Liver (tissue), 9 donors: ENCODE measurements around the gene BTBD8. TPM values are rescaled to one million over a fixed set of nuclear protein-coding genes. Genes with fewer than 3 reads are reported as not detected.

ENCODE experiments used
- DNase-seq: peaks from one replicate; pipeline ENCODE4 v3.0.0-alpha.2; 2017; ENCODE audit warnings: low spot score
- H3K27ac ChIP-seq, 2 donors: one replicate each; pipeline ENCODE4 v1.7.0; 2013; ENCODE audit warnings: inconsistent platforms in 2 of 2, low read length in 2 of 2, control low read depth in 1 of 2, low read depth in 1 of 2, mild to moderate bottlenecking in 1 of 2
- H3K27me3 ChIP-seq, 4 donors: one replicate each; pipeline versions ENCODE4 v1.6.1 to v1.7.0; 2013; ENCODE audit warnings: low read length in 3 of 4, inconsistent platforms in 1 of 4, mild to moderate bottlenecking in 1 of 4, moderate library complexity in 1 of 4; ENCODE audit not compliant: control insufficient read depth in 4 of 4, insufficient read depth in 4 of 4
- H3K36me3 ChIP-seq, 4 donors: one replicate each; pipeline versions ENCODE4 v1.6.1 to v1.7.0; 2013; ENCODE audit warnings: low read length in 3 of 4, mild to moderate bottlenecking in 3 of 4, low read depth in 1 of 4, moderate library complexity in 1 of 4; ENCODE audit not compliant: control insufficient read depth in 4 of 4, insufficient read depth in 3 of 4
- H3K4me1 ChIP-seq, 4 donors: one replicate each; pipeline versions ENCODE4 v1.6.1 to v1.7.0; 2013; ENCODE audit warnings: low read length in 3 of 4, mild to moderate bottlenecking in 3 of 4, moderate library complexity in 1 of 4; ENCODE audit not compliant: control insufficient read depth in 4 of 4, insufficient read depth in 4 of 4
- H3K4me3 ChIP-seq, 3 donors: one replicate each; pipeline versions ENCODE4 v1.6.1 to v1.7.0; 2013; ENCODE audit warnings: low read length in 3 of 3, control low read depth in 1 of 3, low read depth in 1 of 3, mild to moderate bottlenecking in 1 of 3
- H3K9ac ChIP-seq, 2 donors: one replicate each; pipeline ENCODE4 v1.7.0; 2013; ENCODE audit warnings: low read length in 2 of 2, mild to moderate bottlenecking in 2 of 2, moderate library complexity in 2 of 2, control low read depth in 1 of 2, low read depth in 1 of 2
- H3K9me3 ChIP-seq, 4 donors: one replicate each; pipeline versions ENCODE4 v1.6.1 to v1.7.0; 2013; ENCODE audit warnings: low read length in 3 of 4; ENCODE audit not compliant: control insufficient read depth in 4 of 4
- EGR1 ChIP-seq, 2 donors: IDR thresholded peaks; 2 replicates each; pipeline ENCODE4 v1.6.1; 2016 to 2018; ENCODE audit warnings: antibody characterized with exemption in 2 of 2, low read depth in 2 of 2
- FOXA1 ChIP-seq: IDR thresholded peaks from 2 replicates; pipeline ENCODE4 v1.6.1; 2016; ENCODE audit warnings: antibody characterized with exemption
- FOXA2 ChIP-seq: IDR thresholded peaks from 2 replicates; pipeline ENCODE4 v1.6.1; 2016; ENCODE audit warnings: antibody characterized with exemption
- GABPA ChIP-seq, 2 donors: IDR thresholded peaks in 1 of 2; conservative IDR thresholded peaks in 1 of 2; 2 replicates each; pipeline ENCODE4 v1.6.1; 2016; ENCODE audit warnings: antibody characterized with exemption in 2 of 2, mild to moderate bottlenecking in 1 of 2, moderate library complexity in 1 of 2
- HNF4A ChIP-seq, 2 donors: conservative IDR thresholded peaks; 2 replicates each; pipeline ENCODE4 v1.6.1; 2016; ENCODE audit warnings: antibody characterized with exemption in 2 of 2, mild to moderate bottlenecking in 2 of 2
- HNF4G ChIP-seq: IDR thresholded peaks from 2 replicates; pipeline ENCODE4 v1.6.1; 2016; ENCODE audit warnings: antibody characterized with exemption
- JUND ChIP-seq, 2 donors: IDR thresholded peaks; 2 replicates each; pipeline ENCODE4 v1.6.1; 2016; ENCODE audit warnings: antibody characterized with exemption in 2 of 2
- MAX ChIP-seq: IDR thresholded peaks from 2 replicates; pipeline ENCODE4 v1.6.1; 2016; ENCODE audit warnings: antibody characterized with exemption
- NR2F2 ChIP-seq: IDR thresholded peaks from 2 replicates; pipeline ENCODE4 v1.6.1; 2016; ENCODE audit warnings: antibody characterized with exemption
- RAD21 ChIP-seq, 2 donors: IDR thresholded peaks; 2 replicates each; pipeline ENCODE4 v1.6.1; 2016; ENCODE audit warnings: antibody characterized with exemption in 2 of 2, mild to moderate bottlenecking in 2 of 2
- RXRA ChIP-seq, 2 donors: IDR thresholded peaks; 2 replicates each; pipeline ENCODE4 v1.6.1; 2017 to 2018; ENCODE audit warnings: antibody characterized with exemption in 2 of 2, mild to moderate bottlenecking in 1 of 2
- SP1 ChIP-seq: IDR thresholded peaks from 2 replicates; pipeline ENCODE4 v1.6.1; 2018; ENCODE audit warnings: antibody characterized with exemption, mild to moderate bottlenecking
- TAF1 ChIP-seq: conservative IDR thresholded peaks from 2 replicates; pipeline ENCODE4 v1.6.1; 2016; ENCODE audit warnings: antibody characterized with exemption, mild to moderate bottlenecking
- YY1 ChIP-seq: IDR thresholded peaks from 2 replicates; pipeline ENCODE4 v1.6.1; 2016; ENCODE audit warnings: antibody characterized with exemption, mild to moderate bottlenecking
- WGBS: extraction: QIAGEN DNeasy Blood & Tissue Kit; methylation state at CpG from one replicate; pipeline ENCODE4 v1.1.7; 2013; 5-methylcytosine and 5-hydroxymethylcytosine counted together
- polyA plus RNA-seq, 2 donors: library from polyadenylated mRNA; stranded (reverse) in 1 of 2; unstranded in 1 of 2; fragments of 200-250 nt in 1 of 2; fragments of >200 nt in 1 of 2; fragmentation: Nextera tagmentation in 1 of 2; extraction: Ambion mirVana in 1 of 2; gene quantifications; one replicate each; pipeline versions ENCODE4 v1.2.1 to v1.2.3, GENCODE V29; 2013 to 2015
- total RNA-seq, 2 donors: library from RNA; depleted of rRNA; stranded (reverse); fragments of >200 nt; gene quantifications; one replicate each; pipeline ENCODE4 v1.2.3, GENCODE V29; 2014
- TF ChIP-seq, protein P1 (sequence below): IDR thresholded peaks from 2 replicates; pipeline ENCODE4 v1.6.1; 2016; ENCODE audit warnings: antibody characterized with exemption
- TF ChIP-seq, protein P2 (sequence below): IDR thresholded peaks from 2 replicates; pipeline ENCODE4 v1.6.1; 2016; ENCODE audit warnings: antibody characterized with exemption
- TF ChIP-seq, protein P3 (sequence below): fragments of 150-350 bp; IDR thresholded peaks from 2 replicates; pipeline ENCODE4 v1.5.1; 2017; ENCODE audit warnings: improper control_type of control experiment, low read depth, low read length; ENCODE audit not compliant: missing input control
- TF ChIP-seq, protein P4 (sequence below): IDR thresholded peaks from 2 replicates; pipeline ENCODE4 v1.6.1; 2016; ENCODE audit warnings: antibody characterized with exemption, mild to moderate bottlenecking
- donor health status: healthy.
- donor health status: healthy.
- donor health status: healthy.
- donor health status: healthy.
- donor health status: healthy.

Gene BTBD8
- total and polyA plus RNA-seq, 4 donors: 0.47 to 1.8 (median 1.1) TPM

DNA sequence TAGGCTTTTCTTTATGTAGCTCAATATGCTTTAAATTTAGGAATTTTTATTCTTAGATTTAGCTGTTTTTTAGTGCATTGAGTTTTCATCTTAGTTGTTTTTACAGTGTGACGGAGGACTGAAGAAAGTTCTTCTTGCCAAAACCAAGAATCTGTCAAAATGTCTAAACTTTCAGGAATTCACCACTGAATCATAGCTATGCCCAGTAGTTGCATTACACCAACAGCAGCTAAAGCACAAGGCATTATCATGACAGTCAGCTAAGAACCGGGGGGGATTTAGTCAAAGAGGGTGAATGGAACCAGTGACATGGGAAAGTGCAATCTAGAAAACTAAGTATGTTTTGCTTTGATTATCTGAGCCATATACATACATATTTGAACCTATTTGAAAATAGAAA lies 131.0 kb downstream of the BTBD8 start:
- Histone ChIP-seq H3K9me3 (peaks cover 0 to 4% (median 2%) of the 10 kb centered on the region in 4 donors), H3K27ac (no peak overlapping the region), H3K36me3 (no peaks in the 10 kb centered on the region), H3K4me1 (no peaks in the 10 kb centered on the region), H3K4me3 (no peak overlapping the region), H3K27me3 (no peaks in the 10 kb centered on the region), H3K9ac (no peak overlapping the region)
- WGBS: 94% methylated on average over 2 of the region's 2 CpGs
- TF ChIP-seq YY1 (no peak), TAF1 (no peak), GABPA (IDR thresholded peaks at IDR 0.05 in 1 of 2, conservative IDR thresholded peaks at IDR 0.05 in 1 of 2) (no peak), HNF4G (no peak), JUND (IDR thresholded peaks at IDR 0.05) (no peak), NR2F2 (no peak), EGR1 (IDR thresholded peaks at IDR 0.05; ENCODE audit: low read depth in 2 of 2) (no peak), FOXA1 (no peak), RXRA (IDR thresholded peaks at IDR 0.05) (no peak), SP1 (no peak), RAD21 (IDR thresholded peaks at IDR 0.05) (no peak), FOXA2 (no peak)
- TF ChIP-seq, protein P1, sequence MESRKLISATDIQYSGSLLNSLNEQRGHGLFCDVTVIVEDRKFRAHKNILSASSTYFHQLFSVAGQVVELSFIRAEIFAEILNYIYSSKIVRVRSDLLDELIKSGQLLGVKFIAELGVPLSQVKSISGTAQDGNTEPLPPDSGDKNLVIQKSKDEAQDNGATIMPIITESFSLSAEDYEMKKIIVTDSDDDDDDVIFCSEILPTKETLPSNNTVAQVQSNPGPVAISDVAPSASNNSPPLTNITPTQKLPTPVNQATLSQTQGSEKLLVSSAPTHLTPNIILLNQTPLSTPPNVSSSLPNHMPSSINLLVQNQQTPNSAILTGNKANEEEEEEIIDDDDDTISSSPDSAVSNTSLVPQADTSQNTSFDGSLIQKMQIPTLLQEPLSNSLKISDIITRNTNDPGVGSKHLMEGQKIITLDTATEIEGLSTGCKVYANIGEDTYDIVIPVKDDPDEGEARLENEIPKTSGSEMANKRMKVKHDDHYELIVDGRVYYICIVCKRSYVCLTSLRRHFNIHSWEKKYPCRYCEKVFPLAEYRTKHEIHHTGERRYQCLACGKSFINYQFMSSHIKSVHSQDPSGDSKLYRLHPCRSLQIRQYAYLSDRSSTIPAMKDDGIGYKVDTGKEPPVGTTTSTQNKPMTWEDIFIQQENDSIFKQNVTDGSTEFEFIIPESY: no peak
- TF ChIP-seq, protein P2, sequence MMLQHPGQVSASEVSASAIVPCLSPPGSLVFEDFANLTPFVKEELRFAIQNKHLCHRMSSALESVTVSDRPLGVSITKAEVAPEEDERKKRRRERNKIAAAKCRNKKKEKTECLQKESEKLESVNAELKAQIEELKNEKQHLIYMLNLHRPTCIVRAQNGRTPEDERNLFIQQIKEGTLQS: no peak
- TF ChIP-seq, protein P3, sequence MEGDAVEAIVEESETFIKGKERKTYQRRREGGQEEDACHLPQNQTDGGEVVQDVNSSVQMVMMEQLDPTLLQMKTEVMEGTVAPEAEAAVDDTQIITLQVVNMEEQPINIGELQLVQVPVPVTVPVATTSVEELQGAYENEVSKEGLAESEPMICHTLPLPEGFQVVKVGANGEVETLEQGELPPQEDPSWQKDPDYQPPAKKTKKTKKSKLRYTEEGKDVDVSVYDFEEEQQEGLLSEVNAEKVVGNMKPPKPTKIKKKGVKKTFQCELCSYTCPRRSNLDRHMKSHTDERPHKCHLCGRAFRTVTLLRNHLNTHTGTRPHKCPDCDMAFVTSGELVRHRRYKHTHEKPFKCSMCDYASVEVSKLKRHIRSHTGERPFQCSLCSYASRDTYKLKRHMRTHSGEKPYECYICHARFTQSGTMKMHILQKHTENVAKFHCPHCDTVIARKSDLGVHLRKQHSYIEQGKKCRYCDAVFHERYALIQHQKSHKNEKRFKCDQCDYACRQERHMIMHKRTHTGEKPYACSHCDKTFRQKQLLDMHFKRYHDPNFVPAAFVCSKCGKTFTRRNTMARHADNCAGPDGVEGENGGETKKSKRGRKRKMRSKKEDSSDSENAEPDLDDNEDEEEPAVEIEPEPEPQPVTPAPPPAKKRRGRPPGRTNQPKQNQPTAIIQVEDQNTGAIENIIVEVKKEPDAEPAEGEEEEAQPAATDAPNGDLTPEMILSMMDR: no peak
- TF ChIP-seq, protein P4, sequence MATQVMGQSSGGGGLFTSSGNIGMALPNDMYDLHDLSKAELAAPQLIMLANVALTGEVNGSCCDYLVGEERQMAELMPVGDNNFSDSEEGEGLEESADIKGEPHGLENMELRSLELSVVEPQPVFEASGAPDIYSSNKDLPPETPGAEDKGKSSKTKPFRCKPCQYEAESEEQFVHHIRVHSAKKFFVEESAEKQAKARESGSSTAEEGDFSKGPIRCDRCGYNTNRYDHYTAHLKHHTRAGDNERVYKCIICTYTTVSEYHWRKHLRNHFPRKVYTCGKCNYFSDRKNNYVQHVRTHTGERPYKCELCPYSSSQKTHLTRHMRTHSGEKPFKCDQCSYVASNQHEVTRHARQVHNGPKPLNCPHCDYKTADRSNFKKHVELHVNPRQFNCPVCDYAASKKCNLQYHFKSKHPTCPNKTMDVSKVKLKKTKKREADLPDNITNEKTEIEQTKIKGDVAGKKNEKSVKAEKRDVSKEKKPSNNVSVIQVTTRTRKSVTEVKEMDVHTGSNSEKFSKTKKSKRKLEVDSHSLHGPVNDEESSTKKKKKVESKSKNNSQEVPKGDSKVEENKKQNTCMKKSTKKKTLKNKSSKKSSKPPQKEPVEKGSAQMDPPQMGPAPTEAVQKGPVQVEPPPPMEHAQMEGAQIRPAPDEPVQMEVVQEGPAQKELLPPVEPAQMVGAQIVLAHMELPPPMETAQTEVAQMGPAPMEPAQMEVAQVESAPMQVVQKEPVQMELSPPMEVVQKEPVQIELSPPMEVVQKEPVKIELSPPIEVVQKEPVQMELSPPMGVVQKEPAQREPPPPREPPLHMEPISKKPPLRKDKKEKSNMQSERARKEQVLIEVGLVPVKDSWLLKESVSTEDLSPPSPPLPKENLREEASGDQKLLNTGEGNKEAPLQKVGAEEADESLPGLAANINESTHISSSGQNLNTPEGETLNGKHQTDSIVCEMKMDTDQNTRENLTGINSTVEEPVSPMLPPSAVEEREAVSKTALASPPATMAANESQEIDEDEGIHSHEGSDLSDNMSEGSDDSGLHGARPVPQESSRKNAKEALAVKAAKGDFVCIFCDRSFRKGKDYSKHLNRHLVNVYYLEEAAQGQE: no peak
- no peak for DNase-seq

DNA sequence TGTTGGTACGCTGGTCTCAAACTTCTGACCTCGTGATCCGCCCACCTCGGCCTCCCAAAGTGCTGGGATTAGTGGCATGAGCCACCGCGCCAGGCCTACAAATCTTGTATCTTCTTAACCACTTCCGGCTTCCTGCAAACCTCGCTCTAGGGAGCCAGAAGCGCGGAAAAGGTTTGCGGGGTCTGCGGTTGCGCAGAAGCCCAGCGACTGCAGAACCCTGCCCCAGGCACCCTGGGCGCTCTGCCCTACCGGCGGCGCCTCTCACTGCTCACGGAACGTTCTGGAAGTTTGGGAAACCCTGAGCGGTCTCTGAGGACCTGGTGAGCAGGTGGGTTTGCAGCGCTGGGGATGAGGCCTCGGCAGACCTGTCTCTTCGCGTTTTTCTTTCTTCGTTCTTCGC lies 137.6 kb downstream of the BTBD8 start, which contains the start of gene C1orf146:
TSS of gene C1orf146 (plus strand) at position 195 of the 400 bp plus-strand sequence. CDS start 13,506 bp downstream, outside the sequence.
- Histone ChIP-seq H3K9ac (no peak within 1 kb of the TSS), H3K27me3 (no peaks in the 10 kb centered on the region), H3K4me1 (no peaks in the 10 kb centered on the region), H3K27ac (no peak within 1 kb of the TSS), H3K9me3 (no peaks in the 10 kb centered on the region), H3K4me3 (no peak within 1 kb of the TSS), H3K36me3 (no peaks in the 10 kb centered on the region)
- DNase-seq: no peak
- WGBS: 94% methylated on average over 27 of the region's 27 CpGs
- TF ChIP-seq NR2F2: no peak
- no peak for TF ChIP-seq RXRA (IDR thresholded peaks at IDR 0.05)
- no peak for TF ChIP-seq YY1
- no peak for TF ChIP-seq TAF1
- TF ChIP-seq, protein P2: no peak
- TF ChIP-seq FOXA2: no peak
- TF ChIP-seq MAX: no peak
- no peak for TF ChIP-seq HNF4A (conservative IDR thresholded peaks at IDR 0.05)
- TF ChIP-seq SP1: no peak
- no peak for TF ChIP-seq FOXA1
- TF ChIP-seq, protein P3: no peak
- TF ChIP-seq, protein P4: no peak
